Smooth muscle cell (in vitro differentiated cells): ENCODE measurements around the gene SLC37A2. TPM values are rescaled to one million over a fixed set of nuclear protein-coding genes. Genes with fewer than 3 reads are reported as not detected.

Experiments
- DNase-seq: peaks from one replicate; lab custom pipeline; 2025; ENCODE audit not compliant: unreplicated experiment; lab: John Stamatoyannopoulos, UW
- H2AFZ ChIP-seq: fragments of 200-600 bp; sonication (generic); 2 replicates; pipeline ENCODE4 v1.6.0; 2016; ENCODE audit warnings: antibody characterized with exemption, low read depth, mild to moderate bottlenecking
- H3F3A ChIP-seq: fragments of 200-600 bp; sonication (generic); 2 replicates; pipeline ENCODE4 v1.6.0; 2017; ENCODE audit warnings: antibody characterized with exemption, low read depth
- H3K27ac ChIP-seq: fragments of 200-600 bp; sonication (generic); 2 replicates; pipeline ENCODE4 v1.5.1; 2016; ENCODE audit warnings: low read depth, mild to moderate bottlenecking
- H3K27me3 ChIP-seq: fragments of 200-600 bp; sonication (generic); 2 replicates; pipeline ENCODE4 v1.6.1; 2016; ENCODE audit warnings: low read depth, mild to moderate bottlenecking
- H3K36me3 ChIP-seq: fragments of 200-600 bp; sonication (generic); 2 replicates; pipeline ENCODE4 v1.5.1; 2016; ENCODE audit warnings: low read depth
- H3K4me1 ChIP-seq: fragments of 200-600 bp; sonication (generic); 2 replicates; pipeline ENCODE4 v1.5.1; 2016; ENCODE audit warnings: low read depth
- H3K4me2 ChIP-seq: fragments of 200-600 bp; sonication (generic); 2 replicates; pipeline ENCODE4 v1.6.0; 2016; ENCODE audit warnings: mild to moderate bottlenecking
- H3K4me3 ChIP-seq: fragments of 200-600 bp; sonication (generic); 2 replicates; pipeline ENCODE4 v1.5.1; 2016; ENCODE audit warnings: mild to moderate bottlenecking
- H3K79me2 ChIP-seq: fragments of 200-600 bp; sonication (generic); 2 replicates; pipeline ENCODE4 v1.6.0; 2016; ENCODE audit warnings: low read depth, mild to moderate bottlenecking
- H3K9ac ChIP-seq: fragments of 200-600 bp; sonication (generic); 2 replicates; pipeline ENCODE4 v1.6.0; 2016; ENCODE audit warnings: low read depth
- H3K9me3 ChIP-seq: fragments of 200-600 bp; sonication (generic); replicated peaks from 2 replicates; pipeline ENCODE4 v1.5.1; 2016; ENCODE audit warnings: low read depth
- H4K20me1 ChIP-seq: fragments of 200-600 bp; sonication (generic); 2 replicates; pipeline ENCODE4 v1.6.0; 2016; ENCODE audit warnings: low read depth
- CTCF ChIP-seq: fragments of 200-600 bp; sonication (generic); IDR thresholded peaks from 2 replicates; pipeline ENCODE4 v1.5.1; 2017; ENCODE audit warnings: borderline replicate concordance, mild to moderate bottlenecking, antibody characterized with exemption; ENCODE audit not compliant: insufficient read depth, poor library complexity, severe bottlenecking
- WGBS: methylation state at CpG from one replicate; pipeline ENCODE4 v1.1.7; 2016; ENCODE audit warnings: low lambda C conversion rate; 5-methylcytosine and 5-hydroxymethylcytosine counted together
- polyA plus RNA-seq: library from polyadenylated mRNA; unstranded; fragments of >200 nt; fragmentation: Nextera tagmentation; extraction: Ambion mirVana; gene quantifications from 2 replicates; pipeline ENCODE4 v1.2.1, GENCODE V29; 2016
- total RNA-seq: library from RNA; depleted of rRNA; stranded (reverse); fragments of >200 nt; gene quantifications from 2 replicates; pipeline ENCODE4 v1.2.3, GENCODE V29; 2014

The SLC37A2 gene
- total and polyA plus RNA-seq, 2 experiments from 2014 or later, result 0.69 to 5.3 TPM

GRCh38 chr11:125083312-125084056 is 20.4 kb downstream of the SLC37A2 start:
- Histone ChIP-seq H3K4me3 (no peak overlapping the region), H3K9ac (peak overlapping the region; percentile 40), H3K4me1 (no peaks in the 10 kb centered on the region), H3K36me3 (no peaks in the 10 kb centered on the region), H4K20me1 (no peaks in the 10 kb centered on the region), H3K4me2 (no peak overlapping the region), H3K27me3 (no peaks in the 10 kb centered on the region), H2AFZ (no peak overlapping the region), H3K9me3 (no peaks in the 10 kb centered on the region), H3F3A (no peaks in the 10 kb centered on the region), H3K27ac (peak overlapping the region; percentile 66), H3K79me2 (no peaks in the 10 kb centered on the region)
- TF ChIP-seq CTCF, result no peak
- WGBS, result 83% methylated on average over 11 of the region's 11 CpGs
- no peak for DNase-seq

DNA sequence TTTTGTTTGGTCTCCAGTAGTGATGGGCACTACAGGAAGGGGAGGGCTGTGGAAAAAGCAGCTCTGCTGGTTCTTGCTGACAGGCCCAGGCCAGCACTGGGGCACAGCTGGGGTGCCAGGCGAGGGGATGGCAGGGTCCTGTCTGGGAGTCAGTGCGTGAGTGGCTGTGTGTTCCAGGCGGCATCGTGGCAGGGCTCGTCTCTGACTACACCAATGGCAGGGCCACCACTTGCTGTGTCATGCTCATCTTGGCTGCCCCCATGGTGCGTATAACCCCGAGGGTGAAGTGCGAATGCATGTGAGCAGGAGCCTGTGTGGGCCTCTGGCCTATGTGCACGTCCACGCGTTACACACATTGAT is 20.9 kb downstream of the SLC37A2 start:
- no peaks in the 10 kb centered on the region for H3K36me3 ChIP-seq
- H3K4me1 ChIP-seq, result no peaks in the 10 kb centered on the region
- no peak overlapping the region for H2AFZ ChIP-seq
- no peaks in the 10 kb centered on the region for H3F3A ChIP-seq
- no peak for DNase-seq
- no peak overlapping the region for H3K4me3 ChIP-seq
- no peaks in the 10 kb centered on the region for H3K27me3 ChIP-seq
- no peak overlapping the region for H3K9ac ChIP-seq
- H3K79me2 ChIP-seq, result no peaks in the 10 kb centered on the region
- no peaks in the 10 kb centered on the region for H3K9me3 ChIP-seq
- no peak overlapping the region for H3K27ac ChIP-seq
- H4K20me1 ChIP-seq, result no peaks in the 10 kb centered on the region
- H3K4me2 ChIP-seq, result no peak overlapping the region
- 96% methylated on average over 11 of the region's 11 CpGs for WGBS
- TF ChIP-seq CTCF, result no peak

- Histone ChIP-seq H3K36me3 (no peaks in the 10 kb centered on the region), H3K9ac (no peak overlapping the region), H3K9me3 (no peaks in the 10 kb centered on the region), H3K4me2 (no peak overlapping the region), H2AFZ (no peak overlapping the region), H3F3A (no peaks in the 10 kb centered on the region), H3K4me3 (no peak overlapping the region), H3K27ac (no peak overlapping the region), H3K27me3 (no peaks in the 10 kb centered on the region), H4K20me1 (no peaks in the 10 kb centered on the region), H3K4me1 (no peaks in the 10 kb centered on the region), H3K79me2 (no peaks in the 10 kb centered on the region)
- no peak for TF ChIP-seq CTCF
- no peak for DNase-seq
- 93% methylated on average over 7 of the region's 8 CpGs for WGBS
These were observed 21.7 kb downstream of the SLC37A2 start for GRCh38 chr11:125084761-125085231.
